Lung (tissue), 12 donors: Measurements from ENCODE around the gene ZNF618. TPM values are rescaled to one million over a fixed set of nuclear protein-coding genes. Genes with fewer than 3 reads are reported as not detected.
A peak's percentile ranks its signal among the peaks of the same experiment; 100 is the strongest.

ENCODE experiments used
- ATAC-seq: fragments of 200-7000 bp; cut with Tn5 transposase; one replicate; pipeline ENCODE4 v1.9.1; 2020; ENCODE audit warnings: moderate number of reproducible peaks; ENCODE audit not compliant: insufficient read depth, low FRiP score
- DNase-seq, 3 donors: peaks; one replicate each; pipeline ENCODE4 v3.0.0-alpha.2; 2013 to 2017
- H3K27ac ChIP-seq, 2 donors: one replicate each; pipeline ENCODE4 v1.5.1; 2013; ENCODE audit warnings: mild to moderate bottlenecking in 2 of 2, moderate library complexity in 2 of 2, control low read depth in 1 of 2, inconsistent platforms in 1 of 2, low read depth in 1 of 2, low read length in 1 of 2
- H3K27me3 ChIP-seq, 3 donors: one replicate each; pipeline ENCODE4 v1.5.1; 2013; ENCODE audit warnings: low read length in 2 of 3; ENCODE audit not compliant: control insufficient read depth in 3 of 3, insufficient read depth in 3 of 3
- H3K36me3 ChIP-seq, 4 donors: one replicate each; pipeline ENCODE4 v1.5.1; 2013; ENCODE audit warnings: low read length in 4 of 4, mild to moderate bottlenecking in 1 of 4, moderate library complexity in 1 of 4; ENCODE audit not compliant: control insufficient read depth in 4 of 4, insufficient read depth in 4 of 4
- H3K4me1 ChIP-seq, 5 donors: one replicate each; pipeline ENCODE4 v1.5.1; 2013; ENCODE audit warnings: low read length in 5 of 5, mild to moderate bottlenecking in 2 of 5, moderate library complexity in 1 of 5; ENCODE audit not compliant: control insufficient read depth in 5 of 5, insufficient read depth in 5 of 5
- H3K4me3 ChIP-seq: one replicate; pipeline ENCODE4 v1.5.1; 2013; ENCODE audit warnings: mild to moderate bottlenecking, control low read depth, moderate library complexity
- H3K9ac ChIP-seq, 2 donors: one replicate each; pipeline ENCODE4 v1.5.1; 2013; ENCODE audit warnings: low read length in 2 of 2, control low read depth in 1 of 2; ENCODE audit not compliant: insufficient read depth in 1 of 2
- H3K9me3 ChIP-seq, 4 donors: one replicate each; pipeline ENCODE4 v1.5.1; 2013; ENCODE audit warnings: low read length in 3 of 4, mild to moderate bottlenecking in 1 of 4, moderate library complexity in 1 of 4; ENCODE audit not compliant: control insufficient read depth in 4 of 4, insufficient read depth in 3 of 4
- CTCF ChIP-seq: IDR thresholded peaks from 2 replicates; pipeline ENCODE4 v1.5.1; 2012; ENCODE audit warnings: mild to moderate bottlenecking; ENCODE audit errors: control extremely low read depth, extremely low read depth
- WGBS, 2 donors: extraction: QIAGEN DNeasy Blood & Tissue Kit; methylation state at CpG; one replicate each; pipeline ENCODE4 v1.1.7; 2013; 5-methylcytosine and 5-hydroxymethylcytosine counted together
- polyA plus RNA-seq, 2 donors: library from polyadenylated mRNA; stranded (reverse); fragments of 200-250 nt; gene quantifications; one replicate each; pipeline ENCODE4 v1.2.1, GENCODE V29; 2013
- total RNA-seq, 2 donors: library from RNA; depleted of rRNA in 1 of 2; stranded (reverse); fragments of >200 nt in 1 of 2; gene quantifications; one replicate each; pipeline ENCODE4 v1.2.1, GENCODE V29; 2014 to 2021
- donor health status: control.
- donor health status: control.
- donor health status: Bipolar disorder and iron deficiency.
- donor health status: healthy.
- donor health status: DM: yes; HTN: yes; CAD: no.

ZNF618 gene
- total and polyA plus RNA-seq, 4 donors = 1.6 to 16.3 (median 6.0) TPM

GRCh38 chr9:114096041-114096511, 220.0 kb downstream of the ZNF618 start:
- Histone ChIP-seq H3K4me3 (no peak overlapping the region), H3K36me3 (peaks cover 0 to 4% (median 0%) of the 10 kb centered on the region in 4 donors), H3K9me3 (no peaks in the 10 kb centered on the region), H3K27ac (no peak overlapping the region), H3K27me3 (peaks cover 0 to 4% (median 4%) of the 10 kb centered on the region in 3 donors), H3K4me1 (peaks cover 0 to 13% (median 4%) of the 10 kb centered on the region in 5 donors), H3K9ac (no peak overlapping the region)
- WGBS, 2 donors = 83 to 85% methylated on average over 9 of the region's 9 CpGs
- ATAC-seq = no peak
- TF ChIP-seq CTCF = no peak
- no peak for DNase-seq

GRCh38 chr9:114096866-114097612, 220.9 kb downstream of the ZNF618 start:
- H3K27me3 ChIP-seq = peaks cover 0 to 4% (median 4%) of the 10 kb centered on the region in 3 donors
- ATAC-seq (no peak), DNase-seq (no peak)
- peaks cover 0 to 13% (median 4%) of the 10 kb centered on the region in 5 donors for H3K4me1 ChIP-seq
- H3K27ac ChIP-seq = no peak overlapping the region
- TF ChIP-seq CTCF = no peak
- H3K36me3 ChIP-seq = peaks cover 0 to 4% (median 0%) of the 10 kb centered on the region in 4 donors
- H3K4me3 ChIP-seq = no peak overlapping the region
- 66 to 69% methylated on average over 14 of the region's 14 CpGs for WGBS, 2 donors
- peaks cover 0 to 2% (median 0%) of the 10 kb centered on the region in 4 donors for H3K9me3 ChIP-seq
- H3K9ac ChIP-seq = no peak overlapping the region

- no peak for TF ChIP-seq CTCF
- DNase-seq (peak in 2 of 3 donors; percentile 32 to 58), ATAC-seq (no peak)
- H3K4me1 ChIP-seq = peaks cover 0 to 13% (median 4%) of the 10 kb centered on the region in 5 donors
- H3K27me3 ChIP-seq = peaks cover 0 to 4% (median 4%) of the 10 kb centered on the region in 3 donors
- H3K9me3 ChIP-seq = peaks cover 0 to 2% (median 0%) of the 10 kb centered on the region in 4 donors
- H3K36me3 ChIP-seq = peaks cover 0 to 4% (median 0%) of the 10 kb centered on the region in 4 donors
- H3K27ac ChIP-seq = no peak overlapping the region
- H3K9ac ChIP-seq = no peak overlapping the region
- no peak overlapping the region for H3K4me3 ChIP-seq
- WGBS, 2 donors = 21 to 22% methylated on average over 18 of the region's 18 CpGs
Measured at GRCh38 chr9:114097613-114098020, 221.5 kb downstream of the ZNF618 start.
